Hepatocyte (in vitro differentiated cells): ENCODE results near the gene MESD. TPM values are rescaled to one million over a fixed set of nuclear protein-coding genes. Genes with fewer than 3 reads are reported as not detected.

ENCODE experiments used
- DNase-seq: peaks from one replicate; pipeline ENCODE4 v3.0.0-alpha.2; 2016; ENCODE audit warnings: low spot score
- H2AFZ ChIP-seq: fragments of 200-600 bp; sonication (generic); 2 replicates; pipeline ENCODE4 v1.6.0; 2016; ENCODE audit warnings: antibody characterized with exemption, mild to moderate bottlenecking
- H3K27ac ChIP-seq: fragments of 200-600 bp; sonication (generic); 2 replicates; pipeline ENCODE4 v1.5.1; 2016; ENCODE audit warnings: mild to moderate bottlenecking
- H3K27me3 ChIP-seq: fragments of 200-600 bp; sonication (generic); 2 replicates; pipeline ENCODE4 v1.6.1; 2016
- H3K36me3 ChIP-seq: fragments of 200-600 bp; sonication (generic); replicated peaks from 2 replicates; pipeline ENCODE4 v1.5.1; 2016; ENCODE audit warnings: low read depth; ENCODE audit not compliant: insufficient read depth
- H3K4me1 ChIP-seq: fragments of 200-600 bp; sonication (generic); 2 replicates; pipeline ENCODE4 v1.5.1; 2016; ENCODE audit warnings: mild to moderate bottlenecking, moderate library complexity; ENCODE audit not compliant: insufficient read depth
- H3K4me2 ChIP-seq: fragments of 200-600 bp; sonication (generic); 2 replicates; pipeline ENCODE4 v1.6.0; 2016
- H3K4me3 ChIP-seq: fragments of 200-600 bp; sonication (generic); 2 replicates; pipeline ENCODE4 v1.5.1; 2016; ENCODE audit warnings: mild to moderate bottlenecking
- H3K79me2 ChIP-seq: fragments of 200-600 bp; sonication (generic); 2 replicates; pipeline ENCODE4 v1.6.0; 2017; ENCODE audit warnings: mild to moderate bottlenecking
- H3K9me2 ChIP-seq: fragments of 200-600 bp; sonication (generic); replicated peaks from 2 replicates; pipeline ENCODE4 v1.6.0; 2017; ENCODE audit warnings: mild to moderate bottlenecking; ENCODE audit not compliant: insufficient read depth
- H3K9me3 ChIP-seq: fragments of 200-600 bp; sonication (generic); 2 replicates; pipeline ENCODE4 v1.5.1; 2016; ENCODE audit warnings: low read depth, mild to moderate bottlenecking
- H4K20me1 ChIP-seq: fragments of 200-600 bp; sonication (generic); 2 replicates; pipeline ENCODE4 v1.6.0; 2016; ENCODE audit warnings: mild to moderate bottlenecking; ENCODE audit not compliant: insufficient read depth, poor library complexity, severe bottlenecking
- EZH2 ChIP-seq: fragments of 200-600 bp; sonication (generic); IDR thresholded peaks from 2 replicates; pipeline ENCODE4 v1.6.1; 2016; ENCODE audit warnings: antibody characterized with exemption, mild to moderate bottlenecking, borderline replicate concordance
- EZH2phosphoT487 ChIP-seq: fragments of 200-600 bp; sonication (generic); IDR thresholded peaks from one replicate; pipeline ENCODE4 v1.6.1; 2018; ENCODE audit warnings: antibody characterized with exemption, mild to moderate bottlenecking, low read depth, moderate library complexity; ENCODE audit not compliant: unreplicated experiment, severe bottlenecking
- WGBS: methylation state at CpG from one replicate; pipeline ENCODE4 v1.1.6; 2016; ENCODE audit warnings: low lambda C conversion rate; ENCODE audit errors: missing lambda C conversion rate; 5-methylcytosine and 5-hydroxymethylcytosine counted together
- polyA plus RNA-seq: library from polyadenylated mRNA; unstranded; fragments of >200 nt; fragmentation: Nextera tagmentation; extraction: Ambion mirVana; gene quantifications from 2 replicates; pipeline ENCODE4 v1.2.1, GENCODE V29; 2016
- total RNA-seq: library from RNA; depleted of rRNA; stranded (reverse); fragments of >200 nt; gene quantifications from 2 replicates; pipeline ENCODE4 v1.2.3, GENCODE V29; 2014
- TF ChIP-seq, protein P1 (sequence below): fragments of 200-600 bp; sonication (generic); IDR thresholded peaks from 2 replicates; pipeline ENCODE4 v1.5.1; 2016; ENCODE audit warnings: antibody characterized with exemption, mild to moderate bottlenecking; ENCODE audit not compliant: poor library complexity

Gene MESD
- total and polyA plus RNA-seq, 2 experiments from 2014 or later: 27.1 to 52.2 TPM

DNA sequence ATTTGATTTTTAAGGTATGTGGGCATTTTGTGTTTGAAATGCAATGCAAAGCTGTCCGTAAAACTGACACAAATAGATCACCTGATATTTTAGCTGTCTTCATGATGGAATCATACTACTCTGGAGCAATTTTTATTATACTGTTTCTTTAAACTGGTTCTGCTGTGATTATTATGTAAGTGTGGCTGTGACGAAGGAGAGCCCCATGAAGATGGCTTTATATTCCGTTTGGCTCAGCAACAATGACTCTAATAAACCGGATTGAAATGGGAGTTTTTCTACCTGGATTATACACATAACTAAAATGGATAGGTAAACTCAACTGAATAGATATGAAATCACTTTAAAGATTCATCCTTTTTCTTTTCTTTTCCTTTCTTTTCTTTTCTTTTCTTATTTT, 20.5 kb upstream of the MESD start:
- DNase-seq: no peak
- Histone ChIP-seq H3K27ac (no peak overlapping the region), H3K4me3 (no peak overlapping the region), H3K9me2 (no peaks in the 10 kb centered on the region), H2AFZ (no peak overlapping the region), H3K27me3 (no peaks in the 10 kb centered on the region), H3K4me2 (no peak overlapping the region), H3K9me3 (no peaks in the 10 kb centered on the region), H3K79me2 (peaks cover 23% of the 10 kb centered on the region), H3K4me1 (no peaks in the 10 kb centered on the region), H3K36me3 (no peaks in the 10 kb centered on the region), H4K20me1 (no peaks in the 10 kb centered on the region)
- TF ChIP-seq, protein P1, sequence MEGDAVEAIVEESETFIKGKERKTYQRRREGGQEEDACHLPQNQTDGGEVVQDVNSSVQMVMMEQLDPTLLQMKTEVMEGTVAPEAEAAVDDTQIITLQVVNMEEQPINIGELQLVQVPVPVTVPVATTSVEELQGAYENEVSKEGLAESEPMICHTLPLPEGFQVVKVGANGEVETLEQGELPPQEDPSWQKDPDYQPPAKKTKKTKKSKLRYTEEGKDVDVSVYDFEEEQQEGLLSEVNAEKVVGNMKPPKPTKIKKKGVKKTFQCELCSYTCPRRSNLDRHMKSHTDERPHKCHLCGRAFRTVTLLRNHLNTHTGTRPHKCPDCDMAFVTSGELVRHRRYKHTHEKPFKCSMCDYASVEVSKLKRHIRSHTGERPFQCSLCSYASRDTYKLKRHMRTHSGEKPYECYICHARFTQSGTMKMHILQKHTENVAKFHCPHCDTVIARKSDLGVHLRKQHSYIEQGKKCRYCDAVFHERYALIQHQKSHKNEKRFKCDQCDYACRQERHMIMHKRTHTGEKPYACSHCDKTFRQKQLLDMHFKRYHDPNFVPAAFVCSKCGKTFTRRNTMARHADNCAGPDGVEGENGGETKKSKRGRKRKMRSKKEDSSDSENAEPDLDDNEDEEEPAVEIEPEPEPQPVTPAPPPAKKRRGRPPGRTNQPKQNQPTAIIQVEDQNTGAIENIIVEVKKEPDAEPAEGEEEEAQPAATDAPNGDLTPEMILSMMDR: no peak
- TF ChIP-seq EZH2phosphoT487: no peak
- TF ChIP-seq EZH2: no peak
- 87% methylated on average over 4 of the region's 4 CpGs for WGBS

DNA sequence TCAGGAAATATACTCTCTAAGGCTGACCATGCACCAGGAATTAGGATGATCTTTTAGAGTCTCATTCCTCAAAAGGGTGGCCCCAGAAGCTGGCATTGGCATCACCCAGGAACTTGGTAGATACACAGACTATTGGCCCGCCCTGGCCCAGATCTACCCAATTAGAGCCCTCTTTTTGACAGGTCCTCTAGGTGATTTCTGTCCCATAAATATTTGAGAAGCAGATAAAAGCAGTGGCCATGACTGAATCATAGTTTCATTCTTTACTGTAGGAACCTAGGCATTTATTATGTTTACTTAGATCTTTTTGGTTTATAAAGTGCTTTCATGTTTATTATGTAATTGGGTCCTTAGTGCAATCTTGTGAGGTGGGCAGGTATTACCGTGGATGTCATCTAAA, 18.7 kb upstream of the MESD start:
- Histone ChIP-seq H4K20me1 (peaks cover 3% of the 10 kb centered on the region), H3K36me3 (no peaks in the 10 kb centered on the region), H3K27ac (no peak overlapping the region), H3K9me2 (no peaks in the 10 kb centered on the region), H3K9me3 (no peaks in the 10 kb centered on the region), H2AFZ (no peak overlapping the region), H3K4me3 (no peak overlapping the region), H3K4me1 (no peaks in the 10 kb centered on the region), H3K4me2 (no peak overlapping the region), H3K27me3 (no peaks in the 10 kb centered on the region), H3K79me2 (peaks cover 41% of the 10 kb centered on the region)
- DNase-seq: no peak
- TF ChIP-seq EZH2 (no peak), EZH2phosphoT487 (no peak)
- TF ChIP-seq, protein P1: no peak
- WGBS: 68% methylated on average over 2 of the region's 2 CpGs

DNA sequence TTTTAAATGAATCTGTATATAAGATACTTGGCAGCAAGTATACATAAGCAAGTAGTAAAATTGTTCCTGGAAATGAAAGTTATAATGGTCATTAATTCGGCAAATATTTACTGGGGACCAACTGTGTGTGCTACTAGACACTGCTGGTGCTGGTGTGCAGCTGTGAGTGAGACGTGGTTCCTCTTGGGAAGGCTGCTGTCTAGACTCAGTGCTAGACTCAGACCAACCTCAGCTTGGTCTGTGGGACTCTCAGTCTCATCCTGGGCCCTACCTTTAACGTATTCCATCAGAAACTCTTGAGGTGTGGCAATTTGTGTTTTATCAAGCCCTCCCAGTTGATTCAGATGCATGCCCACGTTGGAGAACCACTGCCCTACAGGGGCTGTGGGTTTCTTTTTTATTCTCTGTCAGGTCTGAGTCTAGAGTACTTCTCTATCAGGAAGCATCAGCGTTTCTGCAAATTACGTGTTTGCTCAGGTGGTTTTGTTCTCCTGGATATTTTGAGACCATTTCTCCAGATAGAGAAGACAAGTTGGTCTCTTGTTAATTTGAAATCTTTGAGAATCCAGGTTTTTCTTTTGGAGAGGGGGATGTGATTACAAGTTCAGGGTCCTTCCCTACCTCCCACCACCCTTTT, 17.9 kb upstream of the MESD start:
- no peaks in the 10 kb centered on the region for H3K9me2 ChIP-seq
- TF ChIP-seq EZH2 (no peak), EZH2phosphoT487 (no peak)
- TF ChIP-seq, protein P1: no peak
- no peak for DNase-seq
- no peak overlapping the region for H3K27ac ChIP-seq
- H4K20me1 ChIP-seq: peaks cover 11% of the 10 kb centered on the region
- H3K4me2 ChIP-seq: no peak overlapping the region
- H3K9me3 ChIP-seq: no peaks in the 10 kb centered on the region
- WGBS: 79% methylated on average over 6 of the region's 6 CpGs
- H3K79me2 ChIP-seq: peaks cover 49% of the 10 kb centered on the region
- no peaks in the 10 kb centered on the region for H3K36me3 ChIP-seq
- H3K4me1 ChIP-seq: no peaks in the 10 kb centered on the region
- no peaks in the 10 kb centered on the region for H3K27me3 ChIP-seq
- no peak overlapping the region for H2AFZ ChIP-seq
- H3K4me3 ChIP-seq: no peak overlapping the region
